Right atrium auricular region (tissue), 2 donors: ENCODE measurements around the gene OASL. TPM values are rescaled to one million over a fixed set of nuclear protein-coding genes. Genes with fewer than 3 reads are reported as not detected.

Experiments used
- DNase-seq: peaks from one replicate; pipeline ENCODE4 v3.0.0-alpha.2; 2019; ENCODE audit warnings: low spot score
- H3K27ac ChIP-seq, 2 donors: fragments of 200-600 bp; sonication (generic); 1 replicate in 1 of 2; 2 replicates in 1 of 2; pipeline ENCODE4 v1.5.1; 2016 to 2019
- H3K27me3 ChIP-seq, 2 donors: fragments of 200-600 bp; sonication (generic); one replicate each; pipeline versions ENCODE4 v1.5.1 to v1.6.0; 2017 to 2019
- H3K36me3 ChIP-seq: fragments of 200-600 bp; sonication (generic); one replicate; pipeline ENCODE4 v1.5.1; 2016
- H3K4me1 ChIP-seq, 2 donors: fragments of 200-600 bp; sonication (generic); one replicate each; pipeline versions ENCODE4 v1.5.1 to v1.6.0; 2017 to 2019
- H3K4me3 ChIP-seq, 2 donors: fragments of 200-600 bp; sonication (generic); 1 replicate in 1 of 2; 2 replicates in 1 of 2; pipeline ENCODE4 v1.5.1; 2017 to 2019; ENCODE audit warnings: mild to moderate bottlenecking in 1 of 2, moderate library complexity in 1 of 2
- H3K9me3 ChIP-seq, 2 donors: fragments of 200-600 bp; sonication (generic); one replicate each; pipeline ENCODE4 v1.5.1; 2019
- total RNA-seq, 2 donors: library from RNA; depleted of rRNA; stranded (reverse); fragments of >200 nt; gene quantifications; one replicate each; pipeline ENCODE4 v1.1.0, GENCODE V29; 2016
- TF ChIP-seq, protein P1 (sequence below), 2 donors: fragments of 200-600 bp; sonication (generic); IDR thresholded peaks; one replicate each; pipeline ENCODE4 v1.5.1; 2019; ENCODE audit warnings: antibody characterized with exemption in 2 of 2

The OASL gene
- total RNA-seq, 2 donors from 2014 or later, result 0.70 TPM; not detected in 1

DNA sequence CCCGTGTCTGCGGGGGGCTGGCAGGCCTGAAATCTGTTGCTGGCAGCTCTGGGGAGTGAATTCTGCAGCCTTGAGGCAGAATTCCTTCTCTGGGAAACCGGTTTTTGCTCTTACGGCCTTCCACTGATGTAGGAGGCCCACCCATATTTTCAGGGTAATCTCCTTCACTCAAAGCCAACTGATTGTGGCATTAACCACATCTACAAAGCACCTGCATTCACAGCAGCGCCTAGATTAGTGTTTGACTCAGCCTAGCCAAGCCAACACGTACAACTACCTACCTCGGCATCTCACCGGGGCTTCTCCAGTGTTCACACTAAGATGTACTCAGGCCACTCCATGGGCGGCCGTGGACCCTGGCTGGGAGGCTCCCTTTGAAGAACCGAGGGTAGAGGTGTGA, 38.5 kb downstream of the OASL start:
- H3K36me3 ChIP-seq, result peaks cover 20% of the 10 kb centered on the region
- no peak for DNase-seq

GRCh38 chr12:120999191-121000120, 39.6 kb downstream of the OASL start:
- TF ChIP-seq, protein P1, sequence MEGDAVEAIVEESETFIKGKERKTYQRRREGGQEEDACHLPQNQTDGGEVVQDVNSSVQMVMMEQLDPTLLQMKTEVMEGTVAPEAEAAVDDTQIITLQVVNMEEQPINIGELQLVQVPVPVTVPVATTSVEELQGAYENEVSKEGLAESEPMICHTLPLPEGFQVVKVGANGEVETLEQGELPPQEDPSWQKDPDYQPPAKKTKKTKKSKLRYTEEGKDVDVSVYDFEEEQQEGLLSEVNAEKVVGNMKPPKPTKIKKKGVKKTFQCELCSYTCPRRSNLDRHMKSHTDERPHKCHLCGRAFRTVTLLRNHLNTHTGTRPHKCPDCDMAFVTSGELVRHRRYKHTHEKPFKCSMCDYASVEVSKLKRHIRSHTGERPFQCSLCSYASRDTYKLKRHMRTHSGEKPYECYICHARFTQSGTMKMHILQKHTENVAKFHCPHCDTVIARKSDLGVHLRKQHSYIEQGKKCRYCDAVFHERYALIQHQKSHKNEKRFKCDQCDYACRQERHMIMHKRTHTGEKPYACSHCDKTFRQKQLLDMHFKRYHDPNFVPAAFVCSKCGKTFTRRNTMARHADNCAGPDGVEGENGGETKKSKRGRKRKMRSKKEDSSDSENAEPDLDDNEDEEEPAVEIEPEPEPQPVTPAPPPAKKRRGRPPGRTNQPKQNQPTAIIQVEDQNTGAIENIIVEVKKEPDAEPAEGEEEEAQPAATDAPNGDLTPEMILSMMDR (IDR thresholded peaks at IDR 0.05), result no peak
- DNase-seq, result no peak
- no peak overlapping the region for H3K27ac ChIP-seq
- peaks cover 16% of the 10 kb centered on the region for H3K36me3 ChIP-seq
- peaks cover 0 to 10% of the 10 kb centered on the region in 2 donors for H3K4me1 ChIP-seq
- no peaks in the 10 kb centered on the region for H3K27me3 ChIP-seq
- H3K4me3 ChIP-seq, result no peak overlapping the region
- H3K9me3 ChIP-seq, result no peaks in the 10 kb centered on the region

More for the DNA sequence above, 38.5 kb downstream of the OASL start:
- TF ChIP-seq, protein P1 (IDR thresholded peaks at IDR 0.05), result no peak
- Histone ChIP-seq H3K4me3 (no peak overlapping the region), H3K27me3 (no peaks in the 10 kb centered on the region), H3K9me3 (no peaks in the 10 kb centered on the region), H3K27ac (no peak overlapping the region), H3K4me1 (peaks cover 0 to 10% of the 10 kb centered on the region in 2 donors)

DNA sequence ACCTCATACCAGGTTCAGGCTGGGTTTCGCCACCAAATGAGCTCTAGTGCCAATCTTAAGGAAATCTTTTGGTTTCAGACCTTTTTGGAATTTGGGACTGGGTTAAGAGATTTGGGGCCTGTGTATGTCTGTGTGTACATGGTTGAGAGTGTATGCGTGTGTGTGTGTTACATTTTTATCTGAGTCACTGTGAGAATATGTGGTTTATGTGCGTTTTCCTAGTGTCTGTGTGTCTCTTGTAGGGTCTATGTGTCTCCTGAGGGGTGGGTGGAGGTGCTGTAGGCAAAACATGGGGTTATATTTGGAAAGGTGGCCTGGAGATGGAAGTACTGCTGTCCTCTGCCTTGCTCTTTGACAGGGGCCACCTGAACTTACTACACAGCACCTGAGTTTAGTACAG, 40.6 kb downstream of the OASL start:
- DNase-seq, result no peak
- no peaks in the 10 kb centered on the region for H3K9me3 ChIP-seq
- TF ChIP-seq, protein P1 (IDR thresholded peaks at IDR 0.05), result no peak
- H3K27me3 ChIP-seq, result no peaks in the 10 kb centered on the region
- peaks cover 5% of the 10 kb centered on the region for H3K36me3 ChIP-seq
- peaks cover 0 to 10% of the 10 kb centered on the region in 2 donors for H3K4me1 ChIP-seq
- H3K4me3 ChIP-seq, result no peak overlapping the region
- no peak overlapping the region for H3K27ac ChIP-seq

DNA sequence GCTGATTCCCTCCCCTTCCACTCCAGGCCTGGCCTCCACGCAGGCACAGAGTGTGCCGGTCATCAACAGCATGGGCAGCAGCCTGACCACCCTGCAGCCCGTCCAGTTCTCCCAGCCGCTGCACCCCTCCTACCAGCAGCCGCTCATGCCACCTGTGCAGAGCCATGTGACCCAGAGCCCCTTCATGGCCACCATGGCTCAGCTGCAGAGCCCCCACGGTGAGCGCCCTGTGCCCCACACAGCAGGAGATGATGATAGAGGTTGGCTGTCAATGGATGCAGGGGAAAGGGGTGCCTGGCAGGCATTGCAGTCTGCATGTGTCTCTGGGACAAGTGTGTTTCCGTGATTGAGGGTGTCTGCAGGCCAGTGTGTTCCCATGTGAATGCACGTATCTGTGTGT, 41.6 kb downstream of the OASL start:
- no peaks in the 10 kb centered on the region for H3K27me3 ChIP-seq
- no peaks in the 10 kb centered on the region for H3K9me3 ChIP-seq
- no peak overlapping the region for H3K27ac ChIP-seq
- no peak overlapping the region for H3K4me3 ChIP-seq
- H3K4me1 ChIP-seq, result peaks cover 0 to 10% of the 10 kb centered on the region in 2 donors
- TF ChIP-seq, protein P1 (IDR thresholded peaks at IDR 0.05), result no peak
- H3K36me3 ChIP-seq, result no peaks in the 10 kb centered on the region
- no peak for DNase-seq

DNA sequence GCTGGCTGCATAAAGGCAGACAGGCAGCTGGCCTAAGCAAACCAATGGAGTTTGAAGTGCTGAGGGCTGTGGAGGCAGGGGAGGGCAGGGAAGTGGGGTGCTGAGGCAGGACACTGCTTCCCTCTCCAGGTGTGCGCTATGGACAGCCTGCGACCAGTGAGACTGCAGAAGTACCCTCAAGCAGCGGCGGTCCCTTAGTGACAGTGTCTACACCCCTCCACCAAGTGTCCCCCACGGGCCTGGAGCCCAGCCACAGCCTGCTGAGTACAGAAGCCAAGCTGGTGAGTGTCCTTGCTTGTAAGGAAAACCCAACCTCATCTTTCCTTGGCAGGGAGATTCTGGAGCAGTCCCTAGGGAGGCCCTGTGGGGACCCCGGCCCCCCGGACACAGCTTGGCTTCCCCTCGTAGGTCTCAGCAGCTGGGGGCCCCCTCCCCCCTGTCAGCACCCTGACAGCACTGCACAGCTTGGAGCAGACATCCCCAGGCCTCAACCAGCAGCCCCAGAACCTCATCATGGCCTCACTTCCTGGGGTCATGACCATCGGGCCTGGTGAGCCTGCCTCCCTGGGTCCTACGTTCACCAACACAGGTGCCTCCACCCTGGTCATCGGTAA, 42.8 kb downstream of the OASL start:
- Histone ChIP-seq H3K27me3 (no peaks in the 10 kb centered on the region), H3K9me3 (no peaks in the 10 kb centered on the region)
- TF ChIP-seq, protein P1 (IDR thresholded peaks at IDR 0.05), result no peak

More for the DNA sequence above, 42.8 kb downstream of the OASL start:
- Histone ChIP-seq H3K36me3 (no peaks in the 10 kb centered on the region), H3K4me1 (peaks cover 0 to 10% of the 10 kb centered on the region in 2 donors), H3K4me3 (no peak overlapping the region), H3K27ac (no peak overlapping the region)
- DNase-seq, result no peak
